Hematopoietic multipotent progenitor cell treated with erythropoietin and hydrocortisone succinate and interleukin-3 and kit ligand, for 8 days (in vitro differentiated cells): ENCODE data around the gene TTLL8.
A peak's percentile ranks its signal among the peaks of the same experiment; 100 is the strongest.

ENCODE experiments used
- DNase-seq: peaks from one replicate; pipeline ENCODE4 v3.0.0-alpha.2; 2015

Gene TTLL8

GRCh38 chr22:50082961-50083461, 24.9 kb upstream of the TTLL8 start:
- no peak for DNase-seq

GRCh38 chr22:50082197-50082715, 24.2 kb upstream of the TTLL8 start:
- DNase-seq, result no peak

GRCh38 chr22:50081426-50082196, 23.5 kb upstream of the TTLL8 start:
- DNase-seq, result no peak

GRCh38 chr22:50080077-50080465, 22.0 kb upstream of the TTLL8 start:
- DNase-seq, result no peak

GRCh38 chr22:50078761-50079160, 20.7 kb upstream of the TTLL8 start:
- no peak for DNase-seq

- DNase-seq, result no peak
Measured at GRCh38 chr22:50078246-50078645, 20.1 kb upstream of the TTLL8 start.

GRCh38 chr22:50076646-50077535, 18.8 kb upstream of the TTLL8 start:
- no peak for DNase-seq

- peak; percentile 14 for DNase-seq
Measured at GRCh38 chr22:50074551-50075530, 16.7 kb upstream of the TTLL8 start.

- DNase-seq, result no peak
Measured at GRCh38 chr22:50074056-50074455, 16.0 kb upstream of the TTLL8 start.

GRCh38 chr22:50072714-50073538, 14.8 kb upstream of the TTLL8 start:
- DNase-seq, result no peak

GRCh38 chr22:50072167-50072555, 14.1 kb upstream of the TTLL8 start:
- DNase-seq, result no peak

- DNase-seq, result no peak
Measured at GRCh38 chr22:50071432-50072166, 13.5 kb upstream of the TTLL8 start.

- no peak for DNase-seq
Measured at GRCh38 chr22:50070366-50070765, 12.3 kb upstream of the TTLL8 start.

- DNase-seq, result no peak
Measured at GRCh38 chr22:50068096-50068495, 10.0 kb upstream of the TTLL8 start.

- DNase-seq, result no peak
Measured at GRCh38 chr22:50067244-50067643, 9.1 kb upstream of the TTLL8 start.

GRCh38 chr22:50064453-50064852, 6.4 kb upstream of the TTLL8 start:
- no peak for DNase-seq

GRCh38 chr22:50063589-50064393, 5.7 kb upstream of the TTLL8 start:
- DNase-seq, result no peak

- DNase-seq, result no peak
Measured at GRCh38 chr22:50062509-50063135, 4.5 kb upstream of the TTLL8 start.

- DNase-seq, result peak; percentile 33
Measured at GRCh38 chr22:50061824-50062355, 3.8 kb upstream of the TTLL8 start.
